ENCODE measurements around the gene LRRTM4. TPM values are rescaled to one million over a fixed set of nuclear protein-coding genes. Genes with fewer than 3 reads are reported as not detected.
A peak's percentile ranks its signal among the peaks of the same experiment; 100 is the strongest.

LRRTM4 gene
- total and polyA plus RNA-seq, 2 of the 13 experiments (the other 11 are each of a cell fraction or from before 2014, with no cell fraction given): 1.2 TPM

DNA sequence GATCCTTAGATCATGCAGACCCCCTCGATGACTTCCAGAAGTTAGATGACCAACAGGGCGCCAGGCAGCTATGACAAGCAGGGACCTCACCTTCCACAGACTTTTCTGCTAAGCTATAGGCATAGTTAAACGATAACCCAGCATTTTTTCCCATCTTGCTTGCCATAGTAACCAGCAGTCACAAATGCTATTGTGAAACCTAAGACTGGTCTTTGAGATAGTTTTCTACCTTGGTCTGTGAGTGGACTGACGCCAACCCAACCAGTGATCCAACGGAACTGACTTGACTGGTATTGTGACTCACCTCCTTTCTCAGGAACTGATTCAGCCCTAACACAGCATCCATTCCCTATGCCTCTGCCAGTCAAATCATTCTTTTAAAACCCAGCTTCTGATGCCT lies 361.2 kb downstream of the LRRTM4 start (continued):
- TF ChIP-seq SKI (IDR thresholded peaks at IDR 0.05; ENCODE audit: partially characterized antibody): no peak
- TF ChIP-seq ZSCAN25 (CRISPR knock-in tag; IDR thresholded peaks at IDR 0.05): no peak
- no peak for TF ChIP-seq MTA1 (CRISPR knock-in tag; IDR thresholded peaks at IDR 0.05; ENCODE audit: borderline replicate concordance)
- no peak for TF ChIP-seq ZNF770 (CRISPR knock-in tag; IDR thresholded peaks at IDR 0.05)
- TF ChIP-seq FIP1L1 (IDR thresholded peaks at IDR 0.05; ENCODE audit: borderline replicate concordance, insufficient read depth, low read depth, low read length): no peak
- no peak for TF ChIP-seq SOX6 (IDR thresholded peaks at IDR 0.05)
- no peak for TF ChIP-seq SOX6 (CRISPR knock-in tag; IDR thresholded peaks at IDR 0.05)
- no peak for TF ChIP-seq ZNF253 (CRISPR knock-in tag; IDR thresholded peaks at IDR 0.05; ENCODE audit: borderline replicate concordance)
- no peak for TF ChIP-seq TCF12 (IDR thresholded peaks at IDR 0.05)
- no peak for TF ChIP-seq TCF12 (CRISPR knock-in tag; IDR thresholded peaks at IDR 0.05)
- TF ChIP-seq, protein P1, sequence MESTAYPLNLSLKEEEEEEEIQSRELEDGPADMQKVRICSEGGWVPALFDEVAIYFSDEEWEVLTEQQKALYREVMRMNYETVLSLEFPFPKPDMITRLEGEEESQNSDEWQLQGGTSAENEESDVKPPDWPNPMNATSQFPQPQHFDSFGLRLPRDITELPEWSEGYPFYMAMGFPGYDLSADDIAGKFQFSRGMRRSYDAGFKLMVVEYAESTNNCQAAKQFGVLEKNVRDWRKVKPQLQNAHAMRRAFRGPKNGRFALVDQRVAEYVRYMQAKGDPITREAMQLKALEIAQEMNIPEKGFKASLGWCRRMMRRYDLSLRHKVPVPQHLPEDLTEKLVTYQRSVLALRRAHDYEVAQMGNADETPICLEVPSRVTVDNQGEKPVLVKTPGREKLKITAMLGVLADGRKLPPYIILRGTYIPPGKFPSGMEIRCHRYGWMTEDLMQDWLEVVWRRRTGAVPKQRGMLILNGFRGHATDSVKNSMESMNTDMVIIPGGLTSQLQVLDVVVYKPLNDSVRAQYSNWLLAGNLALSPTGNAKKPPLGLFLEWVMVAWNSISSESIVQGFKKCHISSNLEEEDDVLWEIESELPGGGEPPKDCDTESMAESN (CRISPR knock-in tag; conservative IDR thresholded peaks at IDR 0.05): no peak
- no peak for TF ChIP-seq RARA (CRISPR knock-in tag; IDR thresholded peaks at IDR 0.05)
- TF ChIP-seq ZNF12 (CRISPR knock-in tag; IDR thresholded peaks at IDR 0.05): peak; percentile 79
- TF ChIP-seq BCL3 (CRISPR knock-in tag; IDR thresholded peaks at IDR 0.05): no peak
- TF ChIP-seq ZNF615 (CRISPR knock-in tag; IDR thresholded peaks at IDR 0.05; ENCODE audit: borderline replicate concordance): no peak
- no peak for TF ChIP-seq ZNF207 (IDR thresholded peaks at IDR 0.05; ENCODE audit: borderline replicate concordance)
- no peak for TF ChIP-seq NKX3-1 (CRISPR knock-in tag; IDR thresholded peaks at IDR 0.05)
- TF ChIP-seq, protein P2, sequence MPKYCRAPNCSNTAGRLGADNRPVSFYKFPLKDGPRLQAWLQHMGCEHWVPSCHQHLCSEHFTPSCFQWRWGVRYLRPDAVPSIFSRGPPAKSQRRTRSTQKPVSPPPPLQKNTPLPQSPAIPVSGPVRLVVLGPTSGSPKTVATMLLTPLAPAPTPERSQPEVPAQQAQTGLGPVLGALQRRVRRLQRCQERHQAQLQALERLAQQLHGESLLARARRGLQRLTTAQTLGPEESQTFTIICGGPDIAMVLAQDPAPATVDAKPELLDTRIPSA (CRISPR knock-in tag; IDR thresholded peaks at IDR 0.05; ENCODE audit: borderline replicate concordance): no peak
- TF ChIP-seq CC2D1A (CRISPR knock-in tag; IDR thresholded peaks at IDR 0.05): no peak
- TF ChIP-seq ZNF777 (CRISPR knock-in tag; IDR thresholded peaks at IDR 0.05): no peak
- no peak for TF ChIP-seq EEA1 (CRISPR knock-in tag; IDR thresholded peaks at IDR 0.05; ENCODE audit: borderline replicate concordance)
- no peak for TF ChIP-seq ZNF780A (CRISPR knock-in tag; IDR thresholded peaks at IDR 0.05)
- no peak for TF ChIP-seq RCOR2 (CRISPR knock-in tag; IDR thresholded peaks at IDR 0.05)
- TF ChIP-seq ZNF326 (CRISPR knock-in tag; IDR thresholded peaks at IDR 0.05; ENCODE audit: borderline replicate concordance): no peak
- TF ChIP-seq DNMT3B (CRISPR knock-in tag; conservative IDR thresholded peaks at IDR 0.05): no peak
- no peak for TF ChIP-seq ZKSCAN5 (CRISPR knock-in tag; IDR thresholded peaks at IDR 0.05)
- TF ChIP-seq DR1 (CRISPR knock-in tag; IDR thresholded peaks at IDR 0.05): no peak
- TF ChIP-seq JUND (CRISPR knock-in tag; IDR thresholded peaks at IDR 0.05): no peak
- TF ChIP-seq ZNF337 (CRISPR knock-in tag; IDR thresholded peaks at IDR 0.05; ENCODE audit: borderline replicate concordance, low read depth): no peak
